LNCAP (cell line): ENCODE results near the gene TOMM20.

ENCODE experiments used
- CTCF ChIP-seq: fragments of 450-650 bp; IDR thresholded peaks from 2 replicates; pipeline ENCODE4 v1.5.1; 2017; ENCODE audit warnings: mild to moderate bottlenecking

The TOMM20 gene

GRCh38 chr1:235069176-235069575 lies 59.5 kb downstream of the TOMM20 start:
- TF ChIP-seq CTCF, result no peak

- no peak for TF ChIP-seq CTCF
These were observed 60.2 kb downstream of the TOMM20 start for GRCh38 chr1:235068158-235069121.

GRCh38 chr1:235067396-235068157 lies 61.1 kb downstream of the TOMM20 start:
- no peak for TF ChIP-seq CTCF

- TF ChIP-seq CTCF, result no peak
These were observed 65.4 kb downstream of the TOMM20 start for GRCh38 chr1:235063068-235063765.

- TF ChIP-seq CTCF, result no peak
These were observed 67.8 kb downstream of the TOMM20 start for GRCh38 chr1:235060607-235061470.
